Keratinocyte (primary cell): ENCODE results near the gene BICDL1.

ENCODE experiments used
- EZH2 ChIP-seq: IDR thresholded peaks from one replicate; pipeline ENCODE4 v1.6.1; 2012; ENCODE audit warnings: inconsistent platforms, mild to moderate bottlenecking, low read length, moderate library complexity
- TF ChIP-seq, protein P1 (sequence below), 3 experiments: IDR thresholded peaks in 1 of 3; conservative IDR thresholded peaks in 1 of 3; optimal IDR thresholded peaks in 1 of 3; 2 replicates in 2 of 3; 3 replicates in 1 of 3; pipeline versions ENCODE3 to v1.5.1; 2011; ENCODE audit warnings: low read length in 3 of 3, mild to moderate bottlenecking in 3 of 3, moderate library complexity in 2 of 3, control low read depth in 1 of 3, inconsistent platforms in 1 of 3; ENCODE audit not compliant: insufficient read depth in 2 of 3; ENCODE audit errors: extremely low read depth in 1 of 3

DNA sequence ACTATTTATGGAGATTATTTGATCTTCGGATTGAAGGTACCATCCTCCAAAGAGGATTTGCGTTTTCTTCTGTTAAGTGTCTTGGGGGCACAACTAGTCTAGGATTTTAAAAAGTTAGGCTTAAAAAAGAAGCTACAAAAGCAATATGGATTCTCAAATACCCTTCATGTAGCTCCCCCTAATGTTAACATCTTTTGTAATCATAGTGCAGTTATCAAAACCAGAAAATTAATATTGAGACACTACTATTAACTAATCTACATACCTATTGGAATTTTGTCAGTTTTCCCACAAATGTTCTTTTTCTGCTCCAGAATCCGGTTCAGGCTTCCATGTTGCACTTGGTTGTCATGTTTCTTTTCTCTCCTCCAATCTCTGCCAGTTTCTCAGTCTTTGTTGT, 62.5 kb downstream of the BICDL1 start:
- TF ChIP-seq EZH2, result no peak
- TF ChIP-seq, protein P1, sequence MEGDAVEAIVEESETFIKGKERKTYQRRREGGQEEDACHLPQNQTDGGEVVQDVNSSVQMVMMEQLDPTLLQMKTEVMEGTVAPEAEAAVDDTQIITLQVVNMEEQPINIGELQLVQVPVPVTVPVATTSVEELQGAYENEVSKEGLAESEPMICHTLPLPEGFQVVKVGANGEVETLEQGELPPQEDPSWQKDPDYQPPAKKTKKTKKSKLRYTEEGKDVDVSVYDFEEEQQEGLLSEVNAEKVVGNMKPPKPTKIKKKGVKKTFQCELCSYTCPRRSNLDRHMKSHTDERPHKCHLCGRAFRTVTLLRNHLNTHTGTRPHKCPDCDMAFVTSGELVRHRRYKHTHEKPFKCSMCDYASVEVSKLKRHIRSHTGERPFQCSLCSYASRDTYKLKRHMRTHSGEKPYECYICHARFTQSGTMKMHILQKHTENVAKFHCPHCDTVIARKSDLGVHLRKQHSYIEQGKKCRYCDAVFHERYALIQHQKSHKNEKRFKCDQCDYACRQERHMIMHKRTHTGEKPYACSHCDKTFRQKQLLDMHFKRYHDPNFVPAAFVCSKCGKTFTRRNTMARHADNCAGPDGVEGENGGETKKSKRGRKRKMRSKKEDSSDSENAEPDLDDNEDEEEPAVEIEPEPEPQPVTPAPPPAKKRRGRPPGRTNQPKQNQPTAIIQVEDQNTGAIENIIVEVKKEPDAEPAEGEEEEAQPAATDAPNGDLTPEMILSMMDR (optimal IDR thresholded peaks at IDR 0.05 in 1 of 3, IDR thresholded peaks at IDR 0.05 in 1 of 3, conservative IDR thresholded peaks at IDR 0.05 in 1 of 3; ENCODE audit: extremely low read depth in 1 of 3, insufficient read depth in 2 of 3, low read length in 3 of 3), result no peak
